CD14-positive monocyte (primary cell): ENCODE results near the gene CENPA. TPM values are rescaled to one million over a fixed set of nuclear protein-coding genes. Genes with fewer than 3 reads are reported as not detected.

Experiments
- DNase-seq, 3 donors: peaks; one replicate each; pipeline ENCODE4 v3.0.0-alpha.2; 2011 to 2022
- H2AFZ ChIP-seq: 2 replicates; pipeline ENCODE4 v1.6.0; 2012; ENCODE audit warnings: mild to moderate bottlenecking, low read depth, low read length, inconsistent platforms; ENCODE audit not compliant: insufficient read depth, poor library complexity, severe bottlenecking
- H3K27ac ChIP-seq, 2 donors: 1 replicate in 1 of 2; 2 replicates in 1 of 2; pipeline ENCODE4 v1.5.1; 2012 to 2013; ENCODE audit warnings: low read length in 2 of 2, control low read depth in 1 of 2, inconsistent platforms in 1 of 2, low read depth in 1 of 2, mild to moderate bottlenecking in 1 of 2
- H3K27me3 ChIP-seq, 2 donors: one replicate each; pipeline versions ENCODE4 v1.6.0 to v1.6.1; 2011 to 2013; ENCODE audit warnings: low read length in 2 of 2; ENCODE audit not compliant: control insufficient read depth in 2 of 2, insufficient read depth in 2 of 2
- H3K36me3 ChIP-seq, 2 donors: replicated peaks in 1 of 2; 1 replicate in 1 of 2; 2 replicates in 1 of 2; pipeline versions ENCODE4 v1.5.1 to v1.6.1; 2012 to 2013; ENCODE audit warnings: low read length in 2 of 2, control low read depth in 1 of 2, inconsistent platforms in 1 of 2, mild to moderate bottlenecking in 1 of 2; ENCODE audit not compliant: insufficient read depth in 2 of 2, control insufficient read depth in 1 of 2
- H3K4me1 ChIP-seq, 2 donors: 1 replicate in 1 of 2; 2 replicates in 1 of 2; pipeline versions ENCODE4 v1.5.1 to v1.6.1; 2012 to 2013; ENCODE audit warnings: low read length in 2 of 2, control low read depth in 1 of 2, inconsistent platforms in 1 of 2, mild to moderate bottlenecking in 1 of 2, moderate library complexity in 1 of 2; ENCODE audit not compliant: insufficient read depth in 2 of 2, control insufficient read depth in 1 of 2
- H3K4me2 ChIP-seq: replicated peaks from 2 replicates; pipeline ENCODE3; 2012; ENCODE audit warnings: low read length, moderate library complexity, mild to moderate bottlenecking; ENCODE audit not compliant: poor library complexity, severe bottlenecking; ENCODE audit errors: extremely low read depth
- H3K4me3 ChIP-seq, 3 experiments: fragments of 200-600 bp in 1 of 3; sonication (generic) in 1 of 3; replicated peaks in 1 of 3; 1 replicate in 2 of 3; 2 replicates in 1 of 3; pipeline ENCODE4 v1.5.1; 2011 to 2013; ENCODE audit warnings: low read length in 3 of 3, mild to moderate bottlenecking in 3 of 3, control low read depth in 2 of 3, low read depth in 2 of 3, inconsistent platforms in 1 of 3, moderate library complexity in 1 of 3
- H3K79me2 ChIP-seq: 2 replicates; pipeline ENCODE4 v1.6.0; 2012; ENCODE audit warnings: mild to moderate bottlenecking, control low read depth, inconsistent platforms, low read length, moderate library complexity; ENCODE audit not compliant: insufficient read depth
- H3K9ac ChIP-seq: 2 replicates; pipeline ENCODE4 v1.6.0; 2017; ENCODE audit warnings: low read length, mild to moderate bottlenecking; ENCODE audit not compliant: insufficient read depth, poor library complexity, severe bottlenecking
- H3K9me3 ChIP-seq, 2 donors: replicated peaks in 1 of 2; 1 replicate in 1 of 2; 2 replicates in 1 of 2; pipeline versions ENCODE4 v1.5.1 to v1.6.1; 2012 to 2013; ENCODE audit warnings: low read length in 2 of 2, control low read depth in 1 of 2; ENCODE audit not compliant: control insufficient read depth in 1 of 2, insufficient read depth in 1 of 2
- H4K20me1 ChIP-seq: 2 replicates; pipeline ENCODE4 v1.6.0; 2012; ENCODE audit warnings: mild to moderate bottlenecking, low read length, control low read depth, moderate library complexity; ENCODE audit not compliant: insufficient read depth
- H3K27ac Mint-ChIP-seq, 7 donors: one replicate each; pipeline ENCODE4 v1.8.0; 2020; ENCODE audit warnings: mild to moderate bottlenecking in 7 of 7, mixed read lengths in 7 of 7, moderate library complexity in 6 of 7, inconsistent platforms in 2 of 7
- H3K27me3 Mint-ChIP-seq, 3 donors: one replicate each; pipeline ENCODE4 v1.8.0; 2021 to 2022; ENCODE audit warnings: low read depth in 3 of 3, mild to moderate bottlenecking in 3 of 3, mixed read lengths in 3 of 3, moderate library complexity in 3 of 3, inconsistent platforms in 1 of 3
- H3K36me3 Mint-ChIP-seq, 2 donors: one replicate each; pipeline ENCODE4 v1.8.0; 2020; ENCODE audit warnings: mixed read lengths in 2 of 2, inconsistent platforms in 1 of 2, mild to moderate bottlenecking in 1 of 2
- H3K4me1 Mint-ChIP-seq: one replicate; pipeline ENCODE4 v1.8.0; 2020; ENCODE audit warnings: mild to moderate bottlenecking, mixed read lengths
- H3K4me3 Mint-ChIP-seq, 2 donors: one replicate each; pipeline ENCODE4 v1.8.0; 2020; ENCODE audit warnings: mild to moderate bottlenecking in 2 of 2, mixed read lengths in 2 of 2, moderate library complexity in 1 of 2
- H3K9me3 Mint-ChIP-seq, 7 donors: one replicate each; pipeline ENCODE4 v1.8.0; 2020 to 2022; ENCODE audit warnings: mixed read lengths in 7 of 7, mild to moderate bottlenecking in 6 of 7, moderate library complexity in 6 of 7, inconsistent platforms in 2 of 7
- WGBS: methylation state at CpG from one replicate; pipeline ENCODE4 v1.1.5; 2013; ENCODE audit warnings: missing lambda C conversion rate; ENCODE audit not compliant: insufficient coverage; 5-methylcytosine and 5-hydroxymethylcytosine counted together
- intact Hi-C, 2 donors: fragments of 100-400 bp; cut with micrococcal nuclease; formaldehyde crosslinking; loops; one replicate each; pipeline versions ENCODE4 v1.15.0 to v1.15.1; 2023
- polyA plus RNA-seq, 3 donors: library from polyadenylated mRNA; depleted of rRNA in 1 of 3; unstranded in 2 of 3; stranded (reverse) in 1 of 3; fragments of 300-500 nt in 2 of 3; fragments of >200 nt in 1 of 3; fragmentation: Illumina TruSeq in 2 of 3; gene quantifications; 1 replicate in 2 of 3; 2 replicates in 1 of 3; pipeline ENCODE4 v1.2.3, GENCODE V29; 2012 to 2021
- TF ChIP-seq, protein P1 (sequence below): fragments of 200-600 bp; IDR thresholded peaks from one replicate; pipeline ENCODE4 v1.8.0; 2022; ENCODE audit warnings: antibody characterized with exemption, mild to moderate bottlenecking

CENPA gene
- polyA plus RNA-seq, 3 donors = 0.24 TPM; not detected in 2

GRCh38 chr2:26754972-26755670, 30.7 kb upstream of the CENPA start:
- no peak for DNase-seq
- H3K4me2 ChIP-seq = no peak overlapping the region

GRCh38 chr2:26756337-26756736, 29.5 kb upstream of the CENPA start:
- H3K9me3 ChIP-seq = no peaks in the 10 kb centered on the region
- H3K4me3 ChIP-seq = no peak overlapping the region
- no peak overlapping the region for H3K4me2 ChIP-seq
- no peak overlapping the region for H2AFZ ChIP-seq
- H3K27ac ChIP-seq = no peak overlapping the region
- H3K79me2 ChIP-seq = no peaks in the 10 kb centered on the region
- intact Hi-C loops = no loop called here
- H3K27ac Mint-ChIP-seq = no peak overlapping the region
- H3K4me1 Mint-ChIP-seq = peaks cover 12% of the 10 kb centered on the region
- H3K4me3 Mint-ChIP-seq = no peak overlapping the region
- DNase-seq = no peak
- H3K27me3 Mint-ChIP-seq = peaks cover 0 to 4% (median 1%) of the 10 kb centered on the region in 3 donors
- H3K4me1 ChIP-seq = no peaks in the 10 kb centered on the region
- H3K9ac ChIP-seq = no peak overlapping the region
- no peaks in the 10 kb centered on the region for H3K36me3 Mint-ChIP-seq
- H3K27me3 ChIP-seq = no peaks in the 10 kb centered on the region
- H3K9me3 Mint-ChIP-seq = no peaks in the 10 kb centered on the region
- TF ChIP-seq, protein P1, sequence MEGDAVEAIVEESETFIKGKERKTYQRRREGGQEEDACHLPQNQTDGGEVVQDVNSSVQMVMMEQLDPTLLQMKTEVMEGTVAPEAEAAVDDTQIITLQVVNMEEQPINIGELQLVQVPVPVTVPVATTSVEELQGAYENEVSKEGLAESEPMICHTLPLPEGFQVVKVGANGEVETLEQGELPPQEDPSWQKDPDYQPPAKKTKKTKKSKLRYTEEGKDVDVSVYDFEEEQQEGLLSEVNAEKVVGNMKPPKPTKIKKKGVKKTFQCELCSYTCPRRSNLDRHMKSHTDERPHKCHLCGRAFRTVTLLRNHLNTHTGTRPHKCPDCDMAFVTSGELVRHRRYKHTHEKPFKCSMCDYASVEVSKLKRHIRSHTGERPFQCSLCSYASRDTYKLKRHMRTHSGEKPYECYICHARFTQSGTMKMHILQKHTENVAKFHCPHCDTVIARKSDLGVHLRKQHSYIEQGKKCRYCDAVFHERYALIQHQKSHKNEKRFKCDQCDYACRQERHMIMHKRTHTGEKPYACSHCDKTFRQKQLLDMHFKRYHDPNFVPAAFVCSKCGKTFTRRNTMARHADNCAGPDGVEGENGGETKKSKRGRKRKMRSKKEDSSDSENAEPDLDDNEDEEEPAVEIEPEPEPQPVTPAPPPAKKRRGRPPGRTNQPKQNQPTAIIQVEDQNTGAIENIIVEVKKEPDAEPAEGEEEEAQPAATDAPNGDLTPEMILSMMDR = no peak
- H3K36me3 ChIP-seq = no peaks in the 10 kb centered on the region
- no CpG with 5 or more reads among the region's 5 CpGs for WGBS
- H4K20me1 ChIP-seq = no peaks in the 10 kb centered on the region

More at GRCh38 chr2:26754972-26755670, 30.7 kb upstream of the CENPA start:
- Histone ChIP-seq H4K20me1 (no peaks in the 10 kb centered on the region), H3K79me2 (no peaks in the 10 kb centered on the region), H3K27ac (no peak overlapping the region), H3K36me3 (no peaks in the 10 kb centered on the region), H3K27me3 (no peaks in the 10 kb centered on the region), H3K4me3 (no peak overlapping the region), H3K9ac (no peak overlapping the region), H3K9me3 (no peaks in the 10 kb centered on the region), H3K4me1 (no peaks in the 10 kb centered on the region), H2AFZ (no peak overlapping the region)
- Mint-ChIP-seq H3K4me1 (peaks cover 14% of the 10 kb centered on the region), H3K36me3 (no peaks in the 10 kb centered on the region), H3K27me3 (peaks cover 0 to 3% (median 1%) of the 10 kb centered on the region in 3 donors), H3K27ac (no peak overlapping the region), H3K9me3 (no peaks in the 10 kb centered on the region), H3K4me3 (no peak overlapping the region)
- intact Hi-C loops = no loop called here
- TF ChIP-seq, protein P1 = no peak
- WGBS = 0% methylated on average over 2 of the region's 4 CpGs
